Stimulated activated CD4-positive, alpha-beta T cell treated with anti-CD3 and anti-CD28 coated beads, Interleukin-15, amount 100 ng/mL, for 1 hour (primary cell): ENCODE measurements around the gene PRKN.

Source experiments
- DNase-seq, 2 donors: peaks; one replicate each; pipeline ENCODE4 v3.0.0-alpha.2; 2020; ENCODE audit warnings: low read depth in 1 of 2, low spot score in 1 of 2

PRKN gene

DNA sequence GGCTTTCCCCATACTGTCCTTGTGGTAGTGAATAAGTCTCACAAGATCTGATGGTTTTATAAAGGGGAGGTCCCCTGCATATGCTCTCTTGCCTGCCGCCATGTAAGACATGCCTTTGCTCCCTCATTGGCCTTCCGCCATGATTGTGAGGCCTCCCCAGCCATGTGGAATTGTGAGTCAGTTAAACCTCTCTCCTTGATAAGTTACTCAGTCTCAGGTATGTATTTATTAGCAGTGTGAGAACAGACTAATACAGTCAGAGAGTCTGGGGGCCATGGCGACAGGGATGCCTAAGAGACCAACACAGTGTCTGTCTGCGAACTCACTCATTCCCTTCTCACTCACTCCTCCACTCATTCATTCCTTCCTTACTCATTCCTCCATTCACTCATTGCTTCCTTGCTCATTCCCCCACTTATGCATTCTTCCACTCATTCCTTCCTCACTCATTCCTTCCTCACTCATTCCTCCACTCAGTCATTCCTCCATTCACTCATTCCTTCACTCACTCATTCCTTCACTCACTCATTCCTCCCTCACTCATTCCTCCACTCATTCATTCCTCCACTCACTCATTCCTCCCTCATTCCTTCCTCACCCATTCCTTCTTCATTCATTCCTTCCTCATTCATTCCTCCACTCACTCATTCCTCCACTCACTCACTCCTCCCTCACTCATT is 1316.2 kb downstream of the PRKN start:
- no peak for DNase-seq

DNA sequence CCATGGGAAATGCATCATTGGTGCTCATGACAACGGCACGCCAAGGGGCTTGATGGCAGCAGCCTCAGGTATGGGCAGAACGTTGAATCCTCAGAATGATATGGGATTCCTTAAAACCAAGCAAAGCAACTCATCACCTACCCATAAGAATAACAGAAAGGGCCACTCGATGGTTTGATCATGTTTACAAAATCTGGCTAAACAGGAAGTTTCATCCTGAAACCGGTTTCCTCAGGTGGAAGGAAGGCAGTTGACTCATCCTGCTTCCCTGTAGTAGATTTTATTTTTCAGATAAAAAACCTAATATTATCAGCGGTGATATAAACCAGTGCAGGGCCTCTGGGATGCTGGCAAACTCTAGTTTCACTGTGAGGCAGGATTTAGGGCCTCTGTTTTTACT is 1316.8 kb downstream of the PRKN start:
- DNase-seq = no peak

DNA sequence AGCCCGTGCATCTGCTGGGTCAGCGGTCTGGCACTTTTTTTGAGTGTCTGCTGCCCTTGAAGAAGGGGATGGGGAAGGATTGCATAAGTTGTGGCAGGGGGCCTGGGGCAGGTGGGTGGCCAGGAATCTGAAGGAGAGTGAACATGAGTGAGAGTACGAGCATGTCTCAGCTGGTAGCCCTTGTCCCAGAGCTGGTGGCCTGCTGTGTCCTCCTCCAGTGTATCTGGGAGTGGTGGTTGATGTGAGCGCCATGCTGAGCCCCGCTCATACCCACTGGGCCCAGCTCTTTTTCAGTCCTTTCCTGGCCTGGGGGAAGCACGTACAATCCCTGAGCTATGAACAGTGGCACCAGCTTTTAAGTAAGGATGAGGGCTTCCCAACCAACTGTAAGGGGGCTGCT is 1317.5 kb downstream of the PRKN start:
- DNase-seq = no peak

DNA sequence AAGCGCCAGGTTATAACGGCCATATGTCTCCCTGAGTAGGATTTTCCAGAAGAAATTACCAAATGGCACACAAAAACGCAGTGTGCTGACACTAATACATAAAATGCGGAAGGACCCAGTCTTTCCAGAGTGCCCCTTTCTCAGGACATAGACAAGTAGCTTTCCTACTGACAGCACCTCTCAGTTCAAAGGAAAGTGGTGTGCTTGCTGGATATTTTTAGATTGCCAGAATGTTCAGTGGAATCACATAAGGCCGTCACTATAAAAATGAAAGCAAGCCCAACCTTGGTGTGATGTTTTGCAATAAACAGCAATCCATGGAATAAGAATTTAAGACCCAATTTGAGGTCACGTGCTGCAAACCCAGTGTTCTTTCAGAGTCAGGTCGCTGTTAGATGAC is 1318.2 kb downstream of the PRKN start:
- DNase-seq = no peak

DNA sequence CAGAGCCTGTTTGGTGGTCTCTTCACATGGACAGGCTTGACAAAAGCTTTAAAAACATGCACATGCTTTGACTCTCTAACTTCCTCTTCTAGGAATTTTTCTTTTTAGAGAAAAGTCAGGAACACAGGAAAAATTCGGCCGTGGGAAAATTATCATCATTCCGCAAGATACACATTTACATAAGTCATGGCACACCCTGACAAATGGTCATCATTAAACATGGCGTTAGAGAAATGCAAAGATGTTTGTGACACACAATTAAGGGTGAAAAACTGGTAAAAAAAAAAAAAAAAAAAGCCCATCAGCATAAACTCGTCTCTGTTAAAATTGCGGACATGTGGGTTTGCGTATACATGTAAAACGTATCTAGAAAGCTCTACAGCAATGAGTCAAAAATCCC is 1319.5 kb downstream of the PRKN start:
- no peak for DNase-seq

GRCh38 chr6:161407581-161407980 is 1320.0 kb downstream of the PRKN start:
- no peak for DNase-seq

DNA sequence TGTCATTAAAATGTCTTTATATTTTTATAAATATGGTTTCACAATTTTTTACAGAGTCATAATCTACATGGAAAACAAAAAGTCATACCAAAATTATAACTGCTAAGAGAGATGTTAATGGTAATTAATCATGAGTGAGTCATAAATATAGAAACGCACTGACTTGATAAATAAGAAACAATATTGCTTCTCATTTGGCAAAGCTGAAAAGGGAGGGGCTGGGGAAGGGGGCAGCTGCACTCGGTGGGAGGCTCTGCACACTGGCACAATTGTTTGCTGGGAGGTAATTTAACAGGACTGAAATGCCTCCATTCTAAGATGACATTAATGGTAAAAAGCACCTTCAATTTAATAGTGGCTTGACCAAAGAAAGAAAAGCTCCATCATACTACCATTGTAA is 1320.5 kb downstream of the PRKN start:
- no peak for DNase-seq

DNA sequence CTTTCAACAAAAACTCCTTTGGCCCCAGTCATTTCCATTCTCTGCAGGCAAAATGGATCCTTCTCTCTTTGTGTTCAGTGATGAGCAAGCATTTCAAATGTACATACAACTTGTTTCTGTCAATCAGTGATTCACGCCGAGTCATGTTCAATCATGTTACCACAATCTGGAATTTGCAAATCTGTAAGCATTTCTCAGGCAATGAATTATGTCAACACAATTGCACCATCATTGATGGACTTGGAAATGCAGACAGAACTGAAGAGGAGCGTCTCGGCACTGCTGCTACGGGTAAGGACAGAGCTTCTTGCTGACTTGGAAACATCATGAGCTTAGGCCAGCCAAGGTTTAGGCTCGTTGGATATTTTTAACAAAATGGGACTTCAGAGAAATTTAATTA is 1320.9 kb downstream of the PRKN start:
- DNase-seq = no peak

GRCh38 chr6:161405418-161405817 is 1322.1 kb downstream of the PRKN start:
- no peak for DNase-seq

DNA sequence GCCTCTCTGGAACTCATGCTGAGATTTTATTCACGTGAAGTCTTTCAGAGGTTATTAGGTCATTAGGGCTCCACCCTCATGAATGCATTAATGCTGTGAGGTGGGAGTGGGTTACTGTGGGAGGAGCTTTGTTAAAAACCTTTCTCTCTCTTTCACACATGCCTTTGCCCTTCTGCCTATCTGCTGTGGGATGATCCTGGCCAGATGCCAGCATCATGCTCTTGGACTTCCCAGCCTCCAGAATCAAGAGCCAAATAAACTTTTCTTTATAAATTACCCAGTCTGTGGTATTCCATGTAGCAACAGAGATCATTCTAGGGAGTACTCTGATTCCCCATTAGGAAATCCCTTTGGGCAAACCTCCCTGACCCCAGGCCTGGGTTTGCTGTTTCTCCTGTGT is 1323.8 kb downstream of the PRKN start:
- no peak for DNase-seq

- no peak for DNase-seq
These were observed 1325.8 kb downstream of the PRKN start for GRCh38 chr6:161401587-161402309.

- no peak for DNase-seq
These were observed 1326.9 kb downstream of the PRKN start for GRCh38 chr6:161400671-161401070.

DNA sequence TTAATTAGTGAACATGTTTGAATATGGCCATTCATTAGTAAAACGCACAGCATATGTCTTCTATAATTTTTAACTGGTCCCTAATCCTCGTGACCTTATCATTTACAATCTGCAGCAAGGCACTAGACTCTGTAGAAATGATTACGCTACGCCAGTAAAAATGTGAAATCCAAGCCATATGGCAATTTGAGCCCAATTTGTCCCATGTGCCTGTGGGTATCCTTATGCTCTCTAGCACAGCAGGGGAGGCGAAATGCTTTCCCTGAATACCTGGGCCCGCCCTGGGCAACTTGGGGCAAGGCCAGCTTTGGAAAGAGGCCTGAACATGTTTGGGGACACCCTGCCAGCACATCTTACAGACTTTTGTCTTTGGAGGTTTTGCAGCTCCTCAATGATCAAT is 1331.0 kb downstream of the PRKN start:
- DNase-seq = no peak

- no peak for DNase-seq
These were observed 1331.8 kb downstream of the PRKN start for GRCh38 chr6:161395716-161396231.

DNA sequence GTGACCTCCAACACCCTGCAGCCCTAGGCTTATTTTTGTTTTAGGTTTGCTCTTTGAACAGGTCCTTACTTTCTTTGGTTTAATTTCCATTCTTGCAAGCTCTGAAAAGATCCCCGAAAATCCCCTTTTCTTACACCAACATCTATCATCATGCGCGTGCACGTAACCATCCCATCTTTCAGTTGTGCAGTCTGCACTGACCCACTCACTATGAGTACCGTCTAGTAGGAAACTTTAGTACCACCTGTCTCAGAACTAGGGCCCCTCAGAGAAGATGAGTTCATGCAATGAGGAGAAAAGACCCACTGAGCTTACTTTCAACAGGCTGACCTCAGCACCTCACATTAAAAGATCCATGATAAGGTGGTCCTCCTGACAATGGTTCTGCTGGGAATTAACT is 1333.1 kb downstream of the PRKN start:
- no peak for DNase-seq

- DNase-seq = no peak
These were observed 1333.7 kb downstream of the PRKN start for GRCh38 chr6:161393839-161394364.

DNA sequence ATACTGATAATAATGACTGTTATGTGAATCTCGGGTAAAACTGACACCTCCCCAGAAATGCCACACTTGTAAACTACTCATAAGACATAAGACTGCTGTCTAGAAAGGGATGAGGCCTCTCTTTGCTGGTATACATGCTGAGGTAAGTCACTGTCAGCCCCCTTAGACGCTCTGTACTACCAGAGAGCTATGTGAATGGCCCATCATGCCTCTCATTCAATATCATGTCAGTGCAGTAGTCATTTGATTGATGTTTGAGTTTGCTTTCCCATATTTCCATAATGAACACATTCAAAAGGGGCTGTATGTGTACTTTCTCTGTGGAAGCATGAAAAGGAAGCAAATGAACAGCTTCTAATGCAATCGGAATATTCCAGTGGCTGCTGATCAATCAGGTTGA is 1334.3 kb downstream of the PRKN start:
- no peak for DNase-seq

- no peak for DNase-seq
These were observed 1337.8 kb downstream of the PRKN start for GRCh38 chr6:161389756-161390155.

DNA sequence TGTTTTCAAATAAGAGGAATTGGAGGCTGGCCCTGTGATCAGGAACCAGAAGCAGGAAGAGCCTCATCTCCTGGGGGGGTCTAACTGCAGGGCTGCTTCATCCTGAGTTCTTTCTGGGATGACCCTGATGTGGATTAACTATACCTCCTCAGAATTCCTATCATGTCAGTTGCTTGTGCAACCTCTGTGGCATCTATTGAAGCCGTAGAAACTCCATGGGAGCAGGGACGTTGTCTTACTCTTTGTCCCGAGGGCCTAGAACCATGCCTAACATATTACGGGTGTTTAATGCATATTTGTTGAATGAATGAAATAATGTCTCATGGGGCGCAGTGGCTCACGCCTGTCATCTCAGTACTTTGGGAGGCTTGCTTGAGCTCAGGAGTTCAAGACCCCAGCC is 1343.6 kb downstream of the PRKN start:
- DNase-seq = no peak

- no peak for DNase-seq
These were observed 1347.6 kb downstream of the PRKN start for GRCh38 chr6:161379834-161380582.

- no peak for DNase-seq
These were observed 1349.5 kb downstream of the PRKN start for GRCh38 chr6:161378115-161378514.

DNA sequence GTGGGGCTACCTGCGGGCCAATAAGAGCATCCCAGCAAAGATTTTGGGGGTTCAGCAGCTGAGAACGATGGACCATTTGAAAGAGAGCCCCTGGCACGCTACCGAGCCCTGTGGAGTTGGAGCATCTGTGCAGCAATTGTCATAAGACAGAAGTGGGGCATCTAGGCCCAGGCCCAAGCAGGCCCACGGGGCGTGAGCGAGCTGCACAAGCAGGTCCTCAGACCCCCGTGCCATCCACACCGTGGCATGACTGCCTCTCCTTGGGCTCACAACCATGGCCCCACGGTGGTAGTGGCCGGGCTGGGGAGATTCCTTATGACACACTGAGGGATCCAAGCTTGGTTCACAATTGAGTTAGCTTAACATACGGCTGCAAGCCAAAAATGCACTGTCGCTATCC is 1350.5 kb downstream of the PRKN start:
- DNase-seq = no peak
